BJ (cell line): ENCODE results near the gene MAGI1. TPM values are rescaled to one million over a fixed set of nuclear protein-coding genes. Genes with fewer than 3 reads are reported as not detected.

Source experiments
- CTCF ChIA-PET: fragments of 350-600 bp; formaldehyde crosslinking; extraction: SDS; loops from one replicate; lab custom pipeline; 2021; ENCODE audit warnings: antibody characterized with exemption, inconsistent platforms; lab: Yijun Ruan, JAX
- POLR2A ChIA-PET: fragments of 300-600 bp; sonication (Branson Sonifier 250); formaldehyde crosslinking; extraction: SDS; loops from one replicate; lab custom pipeline; 2021; ENCODE audit warnings: antibody characterized with exemption; lab: Charles Lee
- DNase-seq: peaks from one replicate; pipeline ENCODE4 v3.0.0-alpha.2; 2011; ENCODE audit warnings: low read depth
- H3K27me3 ChIP-seq: 2 replicates; pipeline ENCODE4 v1.6.0; 2011; ENCODE audit warnings: low read length; ENCODE audit not compliant: control insufficient read depth, insufficient read depth
- H3K36me3 ChIP-seq: 2 replicates; pipeline ENCODE4 v1.5.1; 2011; ENCODE audit warnings: low read length; ENCODE audit not compliant: control insufficient read depth, insufficient read depth
- H3K4me3 ChIP-seq: 2 replicates; pipeline ENCODE4 v1.5.1; 2011; ENCODE audit warnings: low read depth, mild to moderate bottlenecking, control low read depth, low read length
- polyA plus RNA-seq: library from polyadenylated mRNA; depleted of rRNA; stranded (reverse); fragments of >200 nt; gene quantifications from 2 replicates; pipeline ENCODE4 v1.2.3, GENCODE V29; 2011
- TF ChIP-seq, protein P1 (sequence below): IDR thresholded peaks from 2 replicates; pipeline ENCODE4 v1.5.1; 2011; ENCODE audit warnings: low read depth, mild to moderate bottlenecking, control low read depth, inconsistent platforms, low read length, moderate library complexity; ENCODE audit not compliant: insufficient read depth

MAGI1 gene
- polyA plus RNA-seq, 1 experiment, result 14.4 TPM

DNA sequence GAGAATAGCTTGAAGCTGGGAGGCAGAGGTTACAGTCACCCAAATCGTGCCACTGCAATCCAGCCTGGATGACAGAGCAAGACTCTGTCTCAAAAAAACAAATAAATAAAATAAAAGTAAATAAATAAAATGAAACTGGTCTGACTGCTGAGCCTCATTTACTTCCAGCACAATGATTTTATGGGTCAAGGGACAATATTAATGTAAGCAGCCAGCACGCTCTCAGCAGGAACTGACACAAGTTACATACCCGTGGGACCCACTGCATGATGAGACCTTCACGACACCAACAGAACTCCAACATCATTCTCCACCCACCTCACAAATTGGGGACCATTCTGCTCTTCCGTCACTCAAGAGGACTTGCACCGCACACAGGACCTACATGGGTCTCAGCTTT is 230.3 kb downstream of the MAGI1 start:
- no peaks in the 10 kb centered on the region for H3K27me3 ChIP-seq
- ChIA-PET CTCF (interaction anchor here (1.2 kb wide), 1 partner anchor 20 kb away, joined by 3 read pairs; no protein-coding TSS in a partner anchor), POLR2A (no interaction called here)
- TF ChIP-seq, protein P1, sequence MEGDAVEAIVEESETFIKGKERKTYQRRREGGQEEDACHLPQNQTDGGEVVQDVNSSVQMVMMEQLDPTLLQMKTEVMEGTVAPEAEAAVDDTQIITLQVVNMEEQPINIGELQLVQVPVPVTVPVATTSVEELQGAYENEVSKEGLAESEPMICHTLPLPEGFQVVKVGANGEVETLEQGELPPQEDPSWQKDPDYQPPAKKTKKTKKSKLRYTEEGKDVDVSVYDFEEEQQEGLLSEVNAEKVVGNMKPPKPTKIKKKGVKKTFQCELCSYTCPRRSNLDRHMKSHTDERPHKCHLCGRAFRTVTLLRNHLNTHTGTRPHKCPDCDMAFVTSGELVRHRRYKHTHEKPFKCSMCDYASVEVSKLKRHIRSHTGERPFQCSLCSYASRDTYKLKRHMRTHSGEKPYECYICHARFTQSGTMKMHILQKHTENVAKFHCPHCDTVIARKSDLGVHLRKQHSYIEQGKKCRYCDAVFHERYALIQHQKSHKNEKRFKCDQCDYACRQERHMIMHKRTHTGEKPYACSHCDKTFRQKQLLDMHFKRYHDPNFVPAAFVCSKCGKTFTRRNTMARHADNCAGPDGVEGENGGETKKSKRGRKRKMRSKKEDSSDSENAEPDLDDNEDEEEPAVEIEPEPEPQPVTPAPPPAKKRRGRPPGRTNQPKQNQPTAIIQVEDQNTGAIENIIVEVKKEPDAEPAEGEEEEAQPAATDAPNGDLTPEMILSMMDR, result no peak
- no peak for DNase-seq
- H3K4me3 ChIP-seq, result no peak overlapping the region
- no peaks in the 10 kb centered on the region for H3K36me3 ChIP-seq

GRCh38 chr3:65807225-65807624 is 231.5 kb downstream of the MAGI1 start:
- CTCF ChIA-PET, result no interaction called here
- no peak for DNase-seq

DNA sequence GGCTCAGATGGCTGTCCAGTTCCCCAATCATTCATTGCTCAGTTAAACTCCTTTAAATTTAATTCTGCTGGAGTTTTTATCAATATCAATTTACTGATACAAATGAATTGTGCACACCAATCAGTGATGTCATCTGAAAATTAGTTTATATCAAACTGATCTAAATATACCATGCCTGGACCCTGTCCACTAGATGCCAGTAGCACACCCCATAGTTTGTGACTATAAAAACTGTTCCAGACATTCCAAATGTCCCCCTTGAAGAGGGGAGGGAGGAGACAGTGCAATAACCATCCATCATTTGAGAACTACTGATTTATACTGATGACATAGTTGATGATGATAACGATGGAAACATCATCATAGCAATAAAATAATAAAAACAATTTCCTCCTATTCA is 232.1 kb downstream of the MAGI1 start:
- Histone ChIP-seq H3K36me3 (no peaks in the 10 kb centered on the region), H3K4me3 (no peak overlapping the region), H3K27me3 (no peaks in the 10 kb centered on the region)
- TF ChIP-seq, protein P1, result no peak
- DNase-seq, result no peak
- ChIA-PET CTCF (no interaction called here), POLR2A (no interaction called here)

More at GRCh38 chr3:65807225-65807624, 231.5 kb downstream of the MAGI1 start:
- Histone ChIP-seq H3K36me3 (no peaks in the 10 kb centered on the region), H3K27me3 (no peaks in the 10 kb centered on the region), H3K4me3 (no peak overlapping the region)
- POLR2A ChIA-PET, result no interaction called here
- TF ChIP-seq, protein P1, result no peak

- Histone ChIP-seq H3K27me3 (no peaks in the 10 kb centered on the region), H3K4me3 (no peak overlapping the region), H3K36me3 (no peaks in the 10 kb centered on the region)
- POLR2A ChIA-PET, result no interaction called here
- CTCF ChIA-PET, result interaction anchor here (1.6 to 1.7 kb wide), 2 partner anchors 10 to 12 kb away, joined by 5 to 6 read pairs; no protein-coding TSS in a partner anchor
- TF ChIP-seq, protein P1, result no peak
- DNase-seq, result no peak
These were observed 242.0 kb downstream of the MAGI1 start for GRCh38 chr3:65796676-65797075.

GRCh38 chr3:65795166-65795565 is 243.6 kb downstream of the MAGI1 start:
- H3K4me3 ChIP-seq, result no peak overlapping the region
- POLR2A ChIA-PET, result no interaction called here
- CTCF ChIA-PET, result no interaction called here
- no peaks in the 10 kb centered on the region for H3K36me3 ChIP-seq
- TF ChIP-seq, protein P1, result no peak
- no peaks in the 10 kb centered on the region for H3K27me3 ChIP-seq
- DNase-seq, result no peak
